Activated CD8-positive, alpha-beta memory T cell treated with anti-CD3 and anti-CD28 coated beads for 24 hours (primary cell): ENCODE measurements around the gene HSF2.
"Not testable (repeated sequence)": the region's sequence is repeated elsewhere in the genome, so short reads cannot be mapped to it uniquely, and the experiment has no call there.

Experiments used
- DNase-seq: peaks from one replicate; pipeline ENCODE4 v3.0.0-alpha.2; 2020

Gene HSF2

DNA sequence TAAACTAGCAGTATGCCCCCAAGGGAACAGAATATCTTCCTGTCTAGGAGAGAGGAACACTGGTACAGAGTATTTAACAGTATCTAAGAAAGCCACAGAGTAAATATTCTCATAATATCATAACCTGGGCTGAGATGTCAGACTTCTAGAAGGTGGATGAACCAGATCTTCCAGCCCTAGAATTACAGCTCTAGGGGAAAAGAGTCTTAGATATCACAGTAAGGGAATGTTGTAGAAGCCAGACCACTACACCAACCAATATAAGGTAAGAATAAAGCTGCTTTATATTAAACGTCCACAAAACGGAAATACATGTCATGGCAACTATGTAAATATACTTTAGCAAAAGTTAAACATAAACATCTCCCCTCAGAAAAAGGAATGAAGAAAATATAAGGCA, 59.8 kb downstream of the HSF2 start:
- no peak for DNase-seq

DNA sequence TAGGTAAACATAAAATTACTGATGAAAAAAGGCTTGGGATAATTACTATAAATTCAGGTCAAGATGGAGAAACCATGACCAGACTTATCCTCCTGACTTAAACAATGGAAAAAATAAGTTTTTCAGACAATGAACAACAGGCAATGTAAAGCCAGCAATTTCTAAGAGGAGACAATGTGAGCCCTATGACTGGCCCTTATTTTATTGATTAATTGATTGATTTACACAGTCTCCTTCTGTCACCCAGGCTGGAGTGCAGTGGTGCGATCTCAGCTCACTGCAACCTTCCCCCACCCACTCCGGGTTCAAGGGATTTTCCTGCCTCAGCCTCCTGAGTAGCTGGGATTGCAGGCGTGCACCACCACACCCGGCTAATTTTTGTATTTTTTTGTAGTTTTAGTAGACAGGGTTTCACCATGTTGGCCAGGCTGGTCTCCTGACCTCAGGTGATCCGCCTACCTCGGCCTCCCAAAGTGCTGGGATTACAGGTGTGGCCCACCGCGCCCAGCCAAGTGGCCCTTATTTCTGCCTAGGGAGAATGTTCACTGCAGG, 60.5 kb downstream of the HSF2 start:
- DNase-seq = not testable (repeated sequence)

DNA sequence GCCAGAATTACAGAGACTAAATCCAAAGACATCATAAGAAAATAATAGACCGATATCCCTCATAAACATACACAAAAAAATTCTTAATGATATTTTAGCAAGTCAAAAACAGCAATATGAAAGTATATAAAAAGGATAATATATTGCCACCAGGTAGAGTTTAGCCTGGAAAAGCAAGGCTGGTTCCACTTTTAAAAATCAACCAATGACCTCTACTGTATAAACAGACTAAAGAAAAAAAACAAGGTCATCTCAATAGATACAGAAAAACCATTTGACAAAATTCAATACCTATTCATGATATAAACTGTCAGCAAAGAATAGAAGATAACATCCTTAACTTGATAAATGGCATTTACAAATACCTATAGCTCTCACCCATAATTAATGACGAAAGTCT, 62.4 kb downstream of the HSF2 start:
- DNase-seq = no peak

DNA sequence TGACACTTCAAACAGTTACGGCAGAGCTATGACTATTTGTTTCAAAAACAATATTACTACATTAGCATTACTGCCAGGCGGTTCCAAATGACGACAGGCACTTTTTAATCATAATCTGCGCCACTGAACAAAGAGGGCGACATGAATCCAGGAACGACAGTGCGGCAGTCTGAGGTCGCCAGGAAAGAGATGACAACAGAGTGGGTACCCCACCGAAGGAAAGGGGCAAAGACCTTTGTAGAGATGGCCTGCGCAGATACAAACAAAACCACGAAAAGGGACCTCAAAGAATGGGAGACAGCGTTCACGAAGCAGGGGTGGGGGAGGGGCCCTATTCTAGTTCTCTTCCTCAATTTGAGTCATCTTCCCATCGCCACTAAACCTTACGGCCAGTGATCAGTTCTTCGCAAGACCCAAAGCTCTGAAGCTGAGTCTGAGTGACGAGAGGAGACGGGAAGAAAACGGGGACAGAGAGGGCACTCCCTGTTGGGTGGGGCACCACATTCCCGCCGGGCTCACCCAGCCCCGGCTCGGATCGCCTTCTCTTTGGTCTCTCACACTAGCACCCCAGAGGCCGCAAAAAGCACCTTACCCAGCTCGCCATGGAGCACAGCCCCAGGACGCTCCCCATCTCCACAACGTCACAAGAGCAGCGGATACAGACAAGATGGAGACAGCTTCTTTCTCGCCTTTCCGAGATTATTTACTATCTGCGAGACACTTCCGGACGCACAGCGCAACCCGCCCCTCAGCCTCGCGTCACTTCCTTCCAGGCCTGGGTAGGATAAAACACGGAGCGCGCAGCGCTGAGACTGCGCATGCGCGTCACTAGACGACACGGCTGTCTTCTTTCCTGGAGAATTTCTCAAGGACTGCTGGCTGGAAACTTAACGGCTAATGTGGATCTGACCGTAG, 71.9 kb downstream of the HSF2 start, which contains the start of gene SERINC1:
TSS of gene SERINC1 (minus strand) at position 701 of the 915 bp plus-strand sequence. CDS start at position 631, 70 bp downstream.
- peak; percentile 94 for DNase-seq

DNA sequence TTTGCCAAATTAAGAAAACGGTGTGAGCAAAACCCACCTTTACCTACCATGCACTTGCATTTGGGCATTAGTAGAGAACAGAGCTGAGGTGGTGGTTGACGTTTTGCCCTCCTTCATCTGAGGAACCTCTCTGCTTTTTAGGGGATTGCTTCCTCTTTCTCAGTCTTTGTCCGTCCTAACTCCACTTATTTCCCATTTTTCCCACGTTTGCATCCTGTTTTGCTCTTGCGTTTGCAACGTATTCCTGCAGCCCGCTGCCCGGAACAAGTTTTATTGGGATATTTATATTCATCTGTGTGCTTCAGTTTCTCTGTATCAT, 72.5 kb downstream of the HSF2 start:
- no peak for DNase-seq

DNA sequence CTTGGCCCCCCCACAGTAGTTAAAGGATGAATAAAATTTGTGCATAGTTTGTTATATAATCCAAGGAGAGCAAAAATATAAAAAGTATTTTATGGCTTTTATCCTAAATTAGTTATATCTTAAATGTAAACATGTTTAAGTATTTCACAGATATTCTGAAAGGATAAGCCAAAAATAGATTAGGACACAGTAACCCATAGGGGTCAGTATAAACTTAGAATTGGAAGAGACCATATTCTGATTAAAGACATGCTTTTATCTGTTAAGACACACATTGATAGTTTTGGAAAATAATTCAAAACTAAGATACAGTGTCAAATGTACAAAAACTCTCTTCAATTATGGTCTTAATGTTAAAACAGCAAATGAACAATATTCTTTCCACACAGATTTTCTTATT, 76.7 kb downstream of the HSF2 start:
- no peak for DNase-seq

DNA sequence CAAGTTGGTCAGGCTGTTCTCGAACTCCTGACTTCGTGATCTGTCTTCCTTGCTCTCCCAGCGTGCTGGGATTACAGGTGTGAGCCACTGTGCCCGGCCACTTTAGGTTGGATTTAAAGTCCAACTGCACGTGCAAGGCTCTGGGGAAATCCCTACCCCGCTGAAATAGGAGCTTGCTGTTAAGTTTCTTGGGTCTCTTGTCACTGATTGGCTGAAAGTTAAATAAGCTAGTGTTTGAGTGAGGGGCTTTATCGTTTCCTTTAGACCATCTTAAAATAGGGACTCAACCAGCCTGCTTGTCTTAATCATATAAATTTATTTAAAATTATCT, 83.3 kb downstream of the HSF2 start:
- DNase-seq = no peak
